Stomach smooth muscle (tissue), 2 donors: ENCODE data around the gene NTN3.

Source experiments
- H3K27ac ChIP-seq: one replicate; pipeline ENCODE4 v1.7.0; 2013; ENCODE audit warnings: mild to moderate bottlenecking, low read length, inconsistent platforms
- H3K27me3 ChIP-seq, 2 donors: one replicate each; pipeline ENCODE4 v1.7.0; 2013; ENCODE audit warnings: low read length in 2 of 2; ENCODE audit not compliant: insufficient read depth in 2 of 2, control insufficient read depth in 1 of 2
- H3K36me3 ChIP-seq, 2 donors: one replicate each; pipeline ENCODE4 v1.7.0; 2013; ENCODE audit warnings: low read length in 2 of 2; ENCODE audit not compliant: control insufficient read depth in 2 of 2, insufficient read depth in 2 of 2
- H3K4me1 ChIP-seq: one replicate; pipeline ENCODE4 v1.7.0; 2013; ENCODE audit warnings: low read length; ENCODE audit not compliant: control insufficient read depth, insufficient read depth
- H3K4me3 ChIP-seq, 2 donors: one replicate each; pipeline ENCODE4 v1.7.0; 2013; ENCODE audit warnings: low read length in 2 of 2
- H3K9ac ChIP-seq, 2 donors: one replicate each; pipeline ENCODE4 v1.7.0; 2013; ENCODE audit warnings: low read length in 2 of 2, mild to moderate bottlenecking in 1 of 2
- H3K9me3 ChIP-seq, 2 donors: one replicate each; pipeline ENCODE4 v1.7.0; 2013; ENCODE audit warnings: low read length in 2 of 2; ENCODE audit not compliant: control insufficient read depth in 2 of 2
- donor health status: healthy.
- donor health status: Pancreatic carcinoma.

The NTN3 gene

DNA sequence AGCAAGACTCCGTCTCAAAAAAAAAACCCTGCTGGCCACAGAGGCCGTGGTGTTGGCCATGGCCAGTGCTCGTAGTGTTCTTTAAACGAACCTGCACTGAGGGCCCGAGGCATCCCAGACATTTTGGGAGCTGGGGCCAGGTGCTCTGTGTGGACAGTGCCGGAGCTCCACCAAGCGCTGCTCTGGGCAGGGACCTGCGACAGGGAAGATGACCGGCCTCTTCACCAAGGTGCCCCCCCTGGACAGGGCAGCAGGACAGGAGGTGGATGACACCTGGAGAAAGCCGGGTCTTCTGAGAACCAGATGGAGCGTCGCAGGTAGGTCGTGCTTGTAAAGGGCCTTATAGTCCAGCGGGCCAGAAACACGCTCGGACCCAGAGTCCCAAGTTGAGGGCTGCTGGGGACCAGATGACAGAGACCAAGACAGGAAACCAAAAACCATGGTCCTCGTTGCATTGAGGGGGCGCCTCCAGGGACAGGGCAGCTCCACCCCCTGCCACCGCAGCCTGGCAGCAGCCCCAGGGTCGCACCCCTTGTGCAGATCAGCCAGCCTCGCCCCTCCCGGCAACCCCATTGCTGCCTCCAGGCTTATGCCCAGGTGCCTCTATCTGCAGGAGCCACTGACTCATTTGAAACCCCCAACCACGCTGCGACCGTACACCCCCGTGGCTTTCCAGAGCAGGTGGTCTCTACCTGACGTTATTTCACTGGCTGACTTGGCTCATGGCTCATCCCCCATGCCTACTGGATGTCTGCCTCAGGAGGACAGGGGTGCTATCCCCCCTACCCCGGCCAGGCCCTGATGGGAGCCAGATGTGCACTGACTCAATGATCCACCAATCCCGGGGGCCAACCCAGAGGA lies 4.2 kb upstream of the NTN3 start:
- Histone ChIP-seq H3K9me3 (no peaks in the 10 kb centered on the region), H3K4me1 (peaks cover 37% of the 10 kb centered on the region), H3K27ac (no peak overlapping the region), H3K9ac (no peak overlapping the region), H3K27me3 (peaks cover 17 to 28% of the 10 kb centered on the region in 2 donors), H3K36me3 (no peaks in the 10 kb centered on the region), H3K4me3 (peak overlapping the region; percentile 43 to 73)

DNA sequence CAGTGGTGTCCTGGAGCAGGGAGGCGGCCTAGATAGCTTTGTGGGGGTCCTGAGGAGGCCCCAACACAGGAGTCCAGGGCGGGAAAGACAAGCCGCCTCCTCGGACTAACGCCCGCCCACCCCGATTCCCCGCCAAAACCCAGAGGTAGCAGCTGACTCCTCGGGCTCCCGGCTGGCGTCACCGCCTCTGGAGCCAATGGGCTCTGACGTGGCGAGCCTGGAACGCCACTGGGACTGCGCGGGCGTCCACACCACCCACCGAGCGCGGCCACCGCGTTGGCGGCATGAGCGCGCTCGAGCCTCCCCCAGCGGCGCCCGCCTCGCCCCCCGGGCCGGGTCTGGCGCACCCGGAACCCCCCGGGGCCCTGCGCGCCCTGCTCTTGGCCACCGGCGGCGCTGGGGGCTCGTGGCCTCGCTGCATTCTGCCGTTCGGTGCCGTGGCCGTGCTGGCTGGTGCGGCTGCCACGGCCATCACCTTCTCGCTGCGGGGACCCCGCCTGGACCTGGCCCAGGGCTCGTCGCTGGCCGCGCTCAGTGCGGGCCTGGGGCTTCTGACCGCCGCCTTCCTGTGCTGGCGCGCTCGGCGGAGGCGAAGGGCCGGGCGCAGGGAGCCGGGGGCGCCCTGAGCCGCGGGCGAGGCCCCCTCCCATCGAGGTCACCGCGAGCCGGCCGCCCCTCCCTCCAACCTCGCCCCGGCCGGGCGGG lies 3.4 kb upstream of the NTN3 start:
- Histone ChIP-seq H3K4me1 (peaks cover 42% of the 10 kb centered on the region), H3K27me3 (peaks cover 24 to 35% of the 10 kb centered on the region in 2 donors), H3K9ac (peak overlapping the region in 1 of 2 donors; percentile 44), H3K4me3 (peak overlapping the region; percentile 62 to 73), H3K9me3 (no peaks in the 10 kb centered on the region), H3K36me3 (no peaks in the 10 kb centered on the region), H3K27ac (no peak overlapping the region)

GRCh38 chr16:2468233-2468724 lies 2.8 kb upstream of the NTN3 start:
- Histone ChIP-seq H3K4me1 (peaks cover 44% of the 10 kb centered on the region), H3K9ac (peak overlapping the region in 1 of 2 donors; percentile 44), H3K27ac (no peak overlapping the region), H3K4me3 (peak overlapping the region; percentile 62 to 73), H3K36me3 (no peaks in the 10 kb centered on the region), H3K27me3 (peaks cover 28 to 41% of the 10 kb centered on the region in 2 donors), H3K9me3 (no peaks in the 10 kb centered on the region)

DNA sequence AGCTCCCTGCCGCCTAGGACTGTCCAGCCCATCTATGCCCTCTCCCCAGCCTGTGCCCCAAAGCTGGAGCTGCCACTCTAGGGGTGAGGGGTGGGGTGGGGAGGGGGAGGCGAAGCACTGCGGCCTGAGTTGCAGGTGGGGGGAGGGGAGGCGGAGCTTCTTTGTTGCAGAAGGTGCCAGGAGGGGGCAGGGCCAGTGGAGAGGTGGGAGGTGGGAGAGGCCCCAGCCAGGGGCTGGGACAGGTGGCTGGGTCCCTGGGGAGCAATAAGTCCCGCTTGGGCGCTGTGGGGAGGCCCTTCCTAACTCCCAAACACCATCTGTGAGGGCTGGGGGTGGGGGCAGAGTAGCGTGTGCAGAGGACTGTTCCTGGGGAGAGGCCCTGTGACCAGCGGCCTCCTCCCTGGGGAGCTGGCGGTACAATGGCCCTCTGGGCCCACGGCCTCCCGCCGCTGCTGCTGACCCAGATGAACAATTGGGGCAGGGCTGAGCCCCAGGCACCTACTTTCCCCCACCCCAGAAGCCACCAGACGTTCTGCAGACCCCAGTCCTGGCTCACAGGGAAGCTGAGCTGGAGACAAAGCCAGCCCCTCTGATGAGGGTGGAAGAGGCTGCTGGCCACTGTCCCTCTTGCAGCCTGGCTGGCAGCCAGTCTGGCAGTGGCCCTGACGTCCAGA lies 2.2 kb upstream of the NTN3 start:
- Histone ChIP-seq H3K27me3 (peaks cover 28 to 41% of the 10 kb centered on the region in 2 donors), H3K4me1 (peaks cover 49% of the 10 kb centered on the region), H3K36me3 (no peaks in the 10 kb centered on the region), H3K9me3 (no peaks in the 10 kb centered on the region), H3K4me3 (peak overlapping the region in 1 of 2 donors; percentile 73), H3K9ac (no peak overlapping the region), H3K27ac (no peak overlapping the region)

DNA sequence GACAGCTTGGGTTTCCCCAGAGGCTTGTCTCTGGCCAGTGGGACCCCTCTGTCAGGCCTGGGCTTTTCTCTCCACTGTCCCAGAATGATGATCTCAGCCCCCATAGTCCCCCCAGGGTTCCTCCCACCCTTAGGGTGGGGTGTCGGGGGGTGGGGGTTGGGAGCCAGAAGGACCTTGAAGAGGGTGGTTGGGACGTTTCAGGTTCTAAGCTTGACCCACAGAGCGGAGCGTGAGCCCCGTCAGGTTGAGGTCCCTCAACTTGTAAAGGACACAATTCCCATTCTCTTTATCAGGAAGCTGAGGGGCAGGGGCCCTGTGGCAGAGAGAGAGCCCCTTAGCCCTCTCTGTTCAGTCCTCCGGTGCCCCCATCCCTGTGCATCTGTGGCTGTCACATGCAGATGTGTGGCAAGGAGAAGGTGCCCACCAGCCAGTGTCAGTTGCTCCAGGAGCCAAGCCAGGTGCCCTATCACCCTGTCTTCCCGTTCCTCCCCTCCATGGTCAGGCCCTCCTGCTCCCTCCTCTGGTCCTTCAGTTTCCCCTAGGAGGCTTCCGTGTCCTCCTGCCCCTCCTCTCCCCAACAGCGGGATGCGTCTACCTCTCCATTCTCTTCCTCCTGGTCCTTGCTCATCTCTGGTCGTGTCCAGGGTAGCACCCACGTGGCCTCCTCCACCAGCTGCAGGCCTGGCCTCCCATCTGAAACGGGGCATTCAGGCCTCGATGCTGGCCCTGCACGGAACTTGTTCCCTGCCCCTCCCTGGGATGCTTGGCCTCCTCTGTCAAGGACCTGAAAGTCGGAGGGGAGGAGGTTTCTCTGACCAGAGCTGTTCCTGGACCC lies 1.5 kb upstream of the NTN3 start:
- H3K27me3 ChIP-seq, result peaks cover 28 to 41% of the 10 kb centered on the region in 2 donors
- peaks cover 56% of the 10 kb centered on the region for H3K4me1 ChIP-seq
- no peak overlapping the region for H3K9ac ChIP-seq

DNA sequence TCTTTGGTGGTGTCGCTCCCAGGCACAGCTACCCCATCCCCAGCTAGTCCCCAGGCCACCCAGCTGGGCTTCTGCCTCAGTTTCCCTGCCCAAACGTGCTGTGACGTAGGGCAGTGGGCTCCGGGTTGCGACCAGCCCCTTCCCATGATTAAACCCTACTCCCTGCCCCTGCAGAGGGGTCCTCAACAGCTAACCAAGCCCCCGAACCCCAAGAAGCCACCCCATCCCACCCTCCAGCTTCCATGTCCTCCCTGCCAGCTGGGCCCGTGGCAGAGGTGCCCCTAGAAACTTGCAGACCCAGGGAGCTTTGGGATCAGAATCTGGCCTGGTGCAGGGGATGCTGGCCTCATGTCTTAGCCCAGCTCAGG lies 879 bp upstream of the NTN3 start:
- Histone ChIP-seq H3K27me3 (peaks cover 28 to 41% of the 10 kb centered on the region in 2 donors), H3K9me3 (no peaks in the 10 kb centered on the region), H3K9ac (no peak overlapping the region), H3K4me3 (no peak overlapping the region), H3K36me3 (no peaks in the 10 kb centered on the region), H3K4me1 (peaks cover 58% of the 10 kb centered on the region), H3K27ac (no peak overlapping the region)

More for the DNA sequence above, 1.5 kb upstream of the NTN3 start:
- H3K27ac ChIP-seq, result no peak overlapping the region
- H3K4me3 ChIP-seq, result no peak overlapping the region
- no peaks in the 10 kb centered on the region for H3K36me3 ChIP-seq
- no peaks in the 10 kb centered on the region for H3K9me3 ChIP-seq

DNA sequence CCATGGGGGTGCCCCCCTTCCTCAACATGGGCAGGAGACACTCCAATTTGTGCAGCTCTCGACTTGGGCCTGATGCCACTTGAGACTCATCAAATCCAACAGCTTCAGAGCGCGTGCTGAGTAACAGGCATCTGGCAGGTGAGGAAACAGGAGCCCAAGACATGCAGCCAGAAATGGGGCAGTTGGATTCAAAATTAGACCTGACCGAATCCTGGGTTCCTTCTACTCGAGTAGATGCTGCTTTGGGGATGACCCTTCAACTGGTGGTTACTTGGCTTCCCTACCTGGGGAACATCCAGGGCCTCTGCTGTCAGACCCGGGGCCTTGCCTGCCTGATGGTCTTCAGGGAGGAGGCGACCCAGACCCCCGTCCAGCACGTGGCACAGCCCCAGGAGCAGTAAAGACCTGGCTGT lies 488 bp upstream of the NTN3 start:
- H3K4me1 ChIP-seq, result peaks cover 59% of the 10 kb centered on the region
- H3K4me3 ChIP-seq, result no peak overlapping the region
- no peak overlapping the region for H3K27ac ChIP-seq
- H3K9me3 ChIP-seq, result no peaks in the 10 kb centered on the region
- H3K27me3 ChIP-seq, result peaks cover 28 to 41% of the 10 kb centered on the region in 2 donors
- no peak overlapping the region for H3K9ac ChIP-seq
- H3K36me3 ChIP-seq, result no peaks in the 10 kb centered on the region

GRCh38 chr16:2471653-2472487 lies 773 bp downstream of the NTN3 start:
- H3K4me3 ChIP-seq, result peak overlapping the region in 1 of 2 donors; percentile 44
- H3K27me3 ChIP-seq, result peaks cover 28 to 41% of the 10 kb centered on the region in 2 donors
- H3K9me3 ChIP-seq, result no peaks in the 10 kb centered on the region
- H3K36me3 ChIP-seq, result no peaks in the 10 kb centered on the region
- H3K4me1 ChIP-seq, result peaks cover 64% of the 10 kb centered on the region
- no peak overlapping the region for H3K27ac ChIP-seq
- H3K9ac ChIP-seq, result no peak overlapping the region

DNA sequence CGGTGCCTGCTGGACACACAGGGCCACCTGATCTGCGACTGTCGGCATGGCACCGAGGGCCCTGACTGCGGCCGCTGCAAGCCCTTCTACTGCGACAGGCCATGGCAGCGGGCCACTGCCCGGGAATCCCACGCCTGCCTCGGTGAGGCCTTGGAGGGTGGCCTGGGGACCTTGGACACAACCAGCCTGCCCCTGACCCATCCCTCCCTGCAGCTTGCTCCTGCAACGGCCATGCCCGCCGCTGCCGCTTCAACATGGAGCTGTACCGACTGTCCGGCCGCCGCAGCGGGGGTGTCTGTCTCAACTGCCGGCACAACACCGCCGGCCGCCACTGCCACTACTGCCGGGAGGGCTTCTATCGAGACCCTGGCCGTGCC lies 1.4 kb downstream of the NTN3 start:
- no peak overlapping the region for H3K27ac ChIP-seq
- H3K4me1 ChIP-seq, result peaks cover 60% of the 10 kb centered on the region
- no peaks in the 10 kb centered on the region for H3K36me3 ChIP-seq
- peaks cover 28 to 41% of the 10 kb centered on the region in 2 donors for H3K27me3 ChIP-seq
- no peak overlapping the region for H3K9ac ChIP-seq
- H3K4me3 ChIP-seq, result no peak overlapping the region
- H3K9me3 ChIP-seq, result no peaks in the 10 kb centered on the region
